HS-5 (cell line): ENCODE measurements around the gene DUOX2.
"Not testable (repeated sequence)": the region's sequence is repeated elsewhere in the genome, so short reads cannot be mapped to it uniquely, and the experiment has no call there.

Source experiments
- DNase-seq: peaks from one replicate; pipeline ENCODE4 v3.0.0-alpha.2; 2012; ENCODE audit warnings: low read depth

The DUOX2 gene

DNA sequence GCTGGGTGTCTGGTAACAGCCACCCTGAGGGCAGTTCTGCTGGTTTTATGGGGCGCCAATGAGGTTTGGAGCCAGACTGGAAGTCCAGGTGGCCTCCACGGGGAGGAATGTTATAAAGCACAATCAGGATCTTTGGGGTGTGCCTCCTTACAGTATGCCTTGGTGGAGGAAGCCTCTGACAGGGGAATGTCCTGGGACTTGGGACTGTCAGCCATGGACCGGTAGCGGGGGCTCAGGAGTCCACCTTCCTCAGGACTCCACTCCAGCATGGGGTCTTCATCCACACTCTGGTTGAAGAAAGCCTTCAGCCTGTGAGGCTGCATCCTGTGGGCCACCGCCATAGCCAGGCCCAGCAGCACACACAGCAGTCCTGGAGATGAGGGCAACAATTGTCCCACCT is 5.0 kb upstream of the DUOX2 start:
- DNase-seq = no peak

DNA sequence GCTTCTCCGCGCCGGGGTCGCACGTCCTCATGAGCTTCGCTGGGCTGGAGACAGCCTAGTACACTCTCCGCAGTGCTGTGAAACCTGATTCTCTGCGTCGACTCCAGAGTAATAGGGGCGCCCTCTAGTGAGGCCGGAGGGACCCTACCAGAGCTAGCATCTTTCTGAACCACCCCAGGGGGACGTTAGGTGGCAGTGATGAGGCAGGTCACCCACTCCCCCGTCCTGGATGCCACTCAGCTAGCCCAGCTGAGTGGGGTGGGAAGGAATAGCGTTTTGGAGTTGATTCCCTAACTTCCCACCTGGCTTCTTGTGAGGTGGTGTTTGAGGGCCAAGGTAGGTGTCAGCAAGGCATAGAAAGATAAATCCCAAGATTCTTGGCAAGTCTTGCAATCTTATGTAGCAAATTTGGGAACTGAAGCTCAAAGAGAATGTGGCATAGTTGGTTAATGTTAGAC is 4.2 kb upstream of the DUOX2 start:
- peak; percentile 31 for DNase-seq

DNA sequence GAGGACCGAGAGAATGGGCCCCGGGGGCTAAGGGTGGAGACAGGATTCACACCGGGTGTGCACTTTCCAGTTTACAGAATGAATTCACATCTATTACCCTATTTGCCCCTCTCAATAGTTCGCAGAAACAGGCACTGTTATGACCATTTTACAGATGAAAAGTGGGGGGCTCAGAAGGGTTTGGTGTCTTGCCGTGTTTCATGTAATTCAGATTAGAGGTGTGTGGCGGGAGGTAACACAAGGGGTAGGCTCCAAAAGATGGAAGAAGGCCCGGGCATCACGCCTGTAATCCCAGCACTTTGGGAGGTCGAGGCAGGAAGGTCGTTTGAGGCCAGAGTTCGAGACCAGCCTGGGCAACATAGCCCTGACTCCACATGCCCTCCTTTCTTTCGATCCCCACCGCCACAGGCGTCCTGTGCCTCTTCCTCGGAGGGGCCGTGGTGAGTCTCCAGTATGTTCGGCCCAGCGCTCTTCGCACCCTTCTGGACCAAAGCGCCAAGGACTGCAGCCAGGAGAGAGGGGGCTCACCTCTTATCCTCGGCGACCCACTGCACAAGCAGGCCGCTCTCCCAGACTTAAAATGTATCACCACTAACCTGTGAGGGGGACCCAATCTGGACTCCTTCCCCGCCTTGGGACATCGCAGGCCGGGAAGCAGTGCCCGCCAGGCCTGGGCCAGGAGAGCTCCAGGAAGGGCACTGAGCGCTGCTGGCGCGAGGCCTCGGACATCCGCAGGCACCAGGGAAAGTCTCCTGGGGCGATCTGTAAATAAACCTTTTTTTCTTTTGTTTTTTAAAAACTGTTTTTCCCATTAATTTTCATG is 3.5 kb upstream of the DUOX2 start:
- no peak for DNase-seq

DNA sequence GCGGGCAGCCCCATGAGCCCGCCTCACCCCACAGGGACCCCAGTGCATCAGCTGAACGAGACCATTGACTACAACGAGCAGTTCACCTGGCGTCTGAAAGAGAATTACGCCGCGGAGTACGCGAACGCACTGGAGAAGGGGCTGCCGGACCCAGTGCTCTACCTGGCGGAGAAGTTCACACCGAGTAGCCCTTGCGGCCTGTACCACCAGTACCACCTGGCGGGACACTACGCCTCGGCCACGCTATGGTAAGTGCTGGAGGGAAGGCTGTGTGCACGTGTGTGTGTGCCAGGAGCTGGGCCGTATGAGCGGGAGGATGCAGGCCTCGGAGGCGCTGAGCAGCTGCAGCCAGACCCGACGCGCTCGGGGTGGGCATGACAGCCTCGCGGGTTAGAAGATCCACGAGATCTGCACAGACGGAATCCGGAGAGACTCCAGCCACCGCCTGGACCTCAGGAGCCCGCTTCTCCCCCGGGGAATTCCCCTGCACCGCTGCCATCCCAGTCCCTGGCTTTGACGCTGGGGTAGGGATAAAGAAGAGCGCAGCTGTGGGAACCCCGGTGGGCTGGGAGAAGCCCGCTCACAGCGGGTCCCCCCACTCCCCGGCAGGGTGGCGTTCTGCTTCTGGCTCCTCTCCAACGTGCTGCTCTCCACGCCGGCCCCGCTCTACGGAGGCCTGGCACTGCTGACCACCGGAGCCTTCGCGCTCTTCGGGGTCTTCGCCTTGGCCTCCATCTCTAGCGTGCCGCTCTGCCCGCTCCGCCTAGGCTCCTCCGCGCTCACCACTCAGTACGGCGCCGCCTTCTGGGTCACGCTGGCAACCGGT is 2.7 kb upstream of the DUOX2 start:
- DNase-seq = no peak

DNA sequence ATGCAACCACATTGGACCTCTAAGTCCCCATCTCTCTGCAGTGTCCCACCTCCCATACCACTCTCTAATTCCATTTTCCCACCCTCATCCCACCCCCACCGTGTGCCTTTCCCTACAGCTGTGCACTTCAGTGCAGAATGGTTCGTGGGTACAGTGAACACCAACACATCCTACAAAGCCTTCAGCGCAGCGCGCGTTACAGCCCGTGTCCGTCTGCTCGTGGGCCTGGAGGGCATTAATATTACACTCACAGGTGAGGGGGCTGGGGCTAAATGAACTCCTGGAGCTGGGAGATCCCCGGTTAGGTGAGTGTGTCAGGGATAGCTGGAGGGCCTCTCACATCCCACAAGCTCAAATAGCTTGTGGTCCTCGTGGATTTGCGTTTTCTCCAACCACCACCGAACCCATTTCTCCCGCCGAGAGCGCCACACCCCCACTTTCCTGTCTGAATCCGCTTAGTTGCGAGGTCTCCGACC is 2.1 kb upstream of the DUOX2 start:
- no peak for DNase-seq

DNA sequence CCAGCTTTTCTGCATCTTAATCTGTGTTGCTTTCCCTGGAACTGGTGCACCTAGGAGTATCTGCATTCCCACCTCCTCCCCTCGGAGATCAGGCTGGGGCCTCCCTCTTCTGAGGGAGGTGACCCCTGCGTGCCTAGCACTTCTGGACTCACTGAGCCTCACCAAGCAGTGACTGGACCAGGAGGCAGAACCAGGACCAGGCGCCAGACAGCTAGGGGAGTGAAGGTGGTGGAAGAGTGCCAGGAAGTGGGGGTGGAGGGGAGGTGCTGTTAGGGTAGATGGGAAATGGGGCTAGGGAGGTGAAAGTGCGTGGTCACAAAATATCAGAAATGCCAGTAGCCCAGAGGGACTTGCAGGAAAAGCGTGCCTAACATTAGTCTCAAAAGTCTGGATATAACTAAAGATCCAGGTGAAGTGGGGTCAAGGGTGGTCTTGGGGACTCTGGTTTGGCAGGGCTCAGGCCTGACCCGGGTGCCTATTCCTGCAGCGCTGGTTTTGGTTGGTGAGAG is 1.4 kb upstream of the DUOX2 start:
- DNase-seq = no peak

DNA sequence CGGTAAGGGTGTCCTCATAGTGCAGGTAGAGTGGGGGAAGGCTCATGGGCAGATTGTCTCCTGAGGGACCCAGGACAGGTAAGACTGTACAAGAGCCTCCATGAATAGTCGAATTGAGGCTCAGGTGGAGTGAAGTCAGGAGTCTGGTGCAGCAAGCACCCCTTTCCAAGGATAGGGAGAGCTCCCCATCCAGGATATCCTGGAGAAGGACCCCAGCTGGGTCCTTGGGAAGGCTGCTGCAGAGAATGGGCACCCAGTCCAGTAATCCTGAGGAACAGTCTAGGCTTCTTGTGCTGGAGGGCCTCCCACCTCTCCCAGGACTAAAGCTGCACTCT is 746 bp upstream of the DUOX2 start:
- DNase-seq = no peak

DNA sequence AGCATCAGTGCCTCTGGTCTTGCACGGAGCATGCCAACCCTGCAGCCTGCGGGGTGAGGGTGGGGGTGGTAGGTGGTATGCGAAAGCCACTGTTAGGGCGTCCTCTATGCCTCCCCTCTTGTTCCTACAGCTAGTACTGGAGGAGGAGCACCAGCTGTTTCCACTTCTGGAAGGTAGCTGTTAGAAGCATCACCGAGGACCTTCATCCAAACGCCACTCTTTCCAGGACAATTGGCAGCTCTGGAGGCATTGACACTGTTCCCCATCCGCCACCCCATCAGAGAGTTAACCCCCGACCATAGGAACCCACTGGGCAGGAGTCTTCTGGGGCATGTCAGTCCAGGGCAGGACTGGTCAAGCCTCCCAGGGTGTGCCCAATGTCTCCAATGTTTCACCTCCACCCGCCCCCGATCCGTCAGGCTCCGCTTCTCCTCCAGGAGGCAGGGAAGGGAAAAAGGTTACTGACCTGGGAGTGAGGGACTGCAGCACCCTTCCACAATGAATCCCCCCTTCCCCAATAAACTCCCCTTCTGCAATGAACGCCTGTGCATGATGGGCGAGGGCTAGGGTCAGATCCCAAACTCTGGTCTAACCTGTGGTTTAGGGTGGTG is 487 bp downstream of the DUOX2 start:
- DNase-seq = no peak

DNA sequence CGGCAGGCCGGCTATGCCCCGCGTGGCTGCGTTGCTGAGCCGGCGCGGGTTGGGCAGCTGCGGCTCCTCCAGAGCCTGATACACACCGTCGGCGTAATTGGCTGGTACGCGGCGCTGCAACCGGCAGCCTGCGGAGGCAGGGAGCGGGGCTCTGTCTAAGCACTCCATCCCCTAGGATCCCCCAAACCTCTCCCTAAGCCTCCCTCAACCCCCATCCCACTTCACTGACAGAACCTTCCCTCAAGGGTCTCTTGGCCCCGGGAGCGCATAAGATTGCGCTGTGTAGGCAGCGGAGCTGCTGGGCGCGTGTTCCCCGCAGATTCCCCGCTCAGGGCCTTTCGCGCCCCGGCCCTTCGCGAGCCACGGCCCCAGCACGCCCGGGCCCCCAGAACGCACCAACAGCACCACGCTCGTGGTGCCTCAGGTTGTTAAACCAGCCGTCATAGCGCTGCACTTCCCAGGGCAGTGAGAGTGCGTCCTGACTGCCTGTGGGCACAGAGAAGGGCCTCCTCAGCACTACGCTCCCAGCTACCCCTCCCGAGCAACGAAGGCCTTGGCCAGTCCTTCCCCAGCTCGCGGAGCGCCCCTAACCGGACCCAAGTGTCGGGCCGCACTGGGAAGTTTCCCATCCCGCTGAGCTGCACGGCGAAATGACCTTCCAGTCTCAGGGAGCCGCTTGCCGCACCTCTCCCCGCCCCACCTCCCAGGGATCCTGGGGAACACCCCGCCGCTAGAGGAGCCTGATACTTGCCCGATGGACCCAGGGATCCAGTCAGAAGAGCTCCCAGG is 1.2 kb downstream of the DUOX2 start:
- no peak for DNase-seq

DNA sequence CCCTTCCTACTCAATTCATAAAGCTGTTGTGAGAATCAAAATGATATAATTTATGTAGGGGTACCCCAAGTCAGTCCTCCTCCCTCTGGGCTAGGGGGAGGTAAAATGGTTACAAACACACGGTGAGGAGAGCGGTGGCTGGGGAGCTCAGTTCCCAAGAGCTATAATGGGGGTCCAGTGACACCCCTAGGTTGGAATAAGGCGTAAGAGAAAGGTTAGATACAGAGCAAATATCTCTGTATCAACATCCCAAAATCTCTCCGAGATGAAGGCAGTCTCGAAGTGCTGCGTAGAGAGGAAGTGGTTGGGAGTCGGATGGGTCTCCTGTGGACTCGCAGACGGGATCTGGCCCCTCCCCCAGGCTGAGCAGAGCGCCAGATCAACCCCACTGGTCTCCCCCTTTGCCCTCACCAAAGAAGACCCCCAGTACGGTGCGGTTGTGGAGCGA is 1.8 kb downstream of the DUOX2 start:
- DNase-seq = no peak

DNA sequence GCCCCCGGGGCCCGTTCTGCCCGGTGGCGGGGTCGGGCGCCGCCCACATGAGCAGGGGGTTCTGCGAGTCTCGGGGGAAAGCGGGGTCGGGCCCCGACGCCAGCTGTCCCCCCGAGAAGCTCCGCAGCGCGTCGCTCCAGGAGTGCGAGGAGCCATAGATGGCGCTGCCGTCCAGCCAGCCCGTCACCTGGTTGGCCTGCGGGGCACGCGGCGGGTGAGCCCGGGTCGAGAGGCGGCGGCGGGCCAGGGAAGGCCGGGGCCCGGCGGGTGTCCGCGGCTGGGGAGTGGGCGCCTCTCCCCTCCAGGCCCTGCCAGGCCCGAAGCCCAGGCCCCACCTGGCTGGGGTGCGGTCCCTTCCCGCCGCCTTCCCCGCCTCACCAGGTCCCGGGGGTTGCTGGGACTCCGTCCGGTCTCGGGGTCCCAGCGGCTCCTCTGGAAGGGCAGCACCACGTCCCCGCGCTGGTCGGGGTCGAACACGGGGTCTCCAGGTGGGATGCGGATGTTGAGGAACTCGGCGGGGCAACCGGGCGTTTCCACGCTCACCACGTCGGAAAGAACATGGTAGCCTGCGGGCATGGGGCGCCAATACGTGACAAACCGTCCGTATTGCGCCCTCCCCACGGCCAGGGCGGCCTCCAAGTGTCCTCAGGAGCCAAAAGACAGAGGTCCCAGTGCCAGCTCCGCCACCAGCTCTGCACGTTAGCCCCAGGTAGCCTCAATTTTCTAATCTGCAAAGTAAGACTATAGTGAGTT is 2.4 kb downstream of the DUOX2 start:
- DNase-seq = no peak

DNA sequence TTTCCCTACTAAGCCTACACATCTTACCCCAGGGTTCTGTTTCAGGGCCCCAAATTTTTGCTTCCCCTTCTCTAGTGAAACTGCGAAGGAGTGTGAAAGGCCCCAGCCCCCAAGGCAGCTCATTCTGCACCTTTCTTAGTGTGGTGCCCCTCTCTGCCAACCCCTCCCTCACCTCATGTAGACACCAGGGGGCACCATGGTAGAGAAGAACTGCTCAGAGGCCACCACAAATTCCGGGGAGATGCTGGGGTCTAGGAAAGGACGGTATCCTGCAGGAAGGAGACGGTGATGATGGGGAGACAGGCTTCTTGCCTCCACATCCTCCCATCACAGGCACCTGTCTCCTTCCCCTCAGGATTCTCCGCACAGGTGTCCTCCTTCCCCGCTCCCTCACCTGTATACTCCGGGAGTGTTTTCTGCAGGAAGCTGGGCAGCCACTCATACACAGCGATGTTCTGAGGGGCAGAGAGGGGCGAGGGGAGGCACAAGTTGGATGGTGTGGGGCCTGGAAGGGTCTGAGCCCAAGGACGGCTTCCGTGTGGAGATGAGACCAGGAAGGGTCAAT is 3.6 kb downstream of the DUOX2 start:
- no peak for DNase-seq

DNA sequence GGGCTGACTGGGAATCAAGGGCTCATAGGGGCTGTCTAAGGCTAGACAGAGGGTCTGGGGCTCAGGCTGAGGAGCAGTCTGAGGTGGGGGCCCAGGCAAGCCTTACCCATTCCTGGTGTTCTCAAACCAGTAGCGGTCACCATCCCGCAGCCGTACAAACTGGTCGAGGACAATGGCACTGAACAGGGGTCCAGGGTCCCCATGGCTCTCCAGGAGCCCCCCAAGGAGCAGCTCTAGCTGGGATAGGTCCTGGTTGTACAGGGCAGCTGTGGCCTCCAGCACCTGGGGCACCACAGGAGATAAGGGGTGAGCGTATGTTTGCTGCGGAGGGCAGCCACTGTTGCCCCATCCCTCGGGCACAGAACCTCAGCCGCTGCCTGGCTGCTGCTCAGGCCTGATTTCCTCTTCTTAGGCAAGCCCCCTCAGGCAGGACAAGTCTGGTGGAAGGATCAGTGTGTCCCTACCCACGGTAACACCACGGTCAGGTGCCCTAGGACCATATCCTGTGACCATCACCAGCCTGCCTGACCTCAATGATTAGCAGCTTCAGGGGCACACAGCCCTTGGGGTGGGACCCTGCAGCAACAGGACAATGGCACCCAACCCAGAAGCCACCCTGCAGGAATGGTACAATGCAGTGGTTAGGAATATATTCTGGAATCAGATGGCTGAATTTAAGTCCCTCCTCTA is 5.9 kb downstream of the DUOX2 start:
- no peak for DNase-seq

DNA sequence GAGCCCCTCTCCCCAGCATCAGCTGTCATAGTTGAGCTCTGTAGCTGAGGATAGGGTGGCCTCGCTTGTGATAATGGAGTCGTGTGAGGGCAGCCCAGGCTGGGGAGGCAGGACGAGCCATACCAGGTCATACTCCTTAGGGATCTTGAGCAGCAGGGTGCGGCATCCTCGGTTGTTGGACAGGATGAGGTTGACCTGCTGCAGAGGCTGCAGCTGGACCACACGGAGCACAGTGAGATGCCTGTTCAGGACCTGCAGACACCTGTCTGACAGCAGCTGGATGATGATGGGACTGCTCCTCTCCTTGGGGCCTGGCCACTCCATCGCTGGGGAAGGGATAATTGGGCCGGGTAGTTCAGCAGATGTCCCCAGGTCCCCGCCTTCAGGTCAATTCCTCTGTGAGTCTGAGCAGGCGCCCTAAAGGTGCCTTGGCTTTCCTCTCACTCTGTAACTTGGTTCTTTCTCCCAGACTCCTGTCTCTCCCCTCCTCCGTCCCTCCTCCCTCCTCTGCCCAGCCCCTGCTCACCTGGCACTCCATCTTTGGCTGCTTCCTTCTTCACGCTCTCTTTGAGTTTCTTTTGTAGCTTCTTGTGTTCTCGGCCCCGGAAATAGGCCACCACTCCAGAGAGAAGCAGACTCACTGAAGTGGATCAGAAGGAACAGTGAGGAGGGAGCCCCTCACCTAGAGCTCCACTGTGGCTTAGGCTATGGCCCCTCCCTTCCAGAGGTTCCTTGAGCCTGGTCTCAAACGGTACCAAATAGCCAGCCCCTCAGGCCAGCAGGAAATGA is 7.8 kb downstream of the DUOX2 start:
- DNase-seq = no peak

DNA sequence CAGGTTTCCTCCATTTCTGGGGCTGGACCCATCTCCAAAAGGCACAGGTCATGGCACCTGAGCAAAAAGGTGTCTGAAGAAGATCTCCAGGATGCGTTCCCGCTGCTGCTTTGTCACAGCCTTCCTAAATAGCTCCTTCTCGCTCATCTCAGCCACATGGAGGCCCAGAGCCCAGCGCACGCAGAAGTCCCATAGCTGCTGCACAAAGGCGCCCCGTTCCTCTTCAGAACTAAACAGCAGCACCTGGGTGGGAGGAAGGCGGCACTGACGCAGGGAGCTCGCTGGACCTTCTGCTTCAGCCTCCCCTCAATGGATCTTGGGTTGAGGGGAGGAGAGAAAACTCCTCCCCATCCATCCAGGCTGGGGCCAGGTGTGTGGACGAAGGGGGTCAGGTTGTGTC is 8.4 kb downstream of the DUOX2 start:
- DNase-seq = no peak

DNA sequence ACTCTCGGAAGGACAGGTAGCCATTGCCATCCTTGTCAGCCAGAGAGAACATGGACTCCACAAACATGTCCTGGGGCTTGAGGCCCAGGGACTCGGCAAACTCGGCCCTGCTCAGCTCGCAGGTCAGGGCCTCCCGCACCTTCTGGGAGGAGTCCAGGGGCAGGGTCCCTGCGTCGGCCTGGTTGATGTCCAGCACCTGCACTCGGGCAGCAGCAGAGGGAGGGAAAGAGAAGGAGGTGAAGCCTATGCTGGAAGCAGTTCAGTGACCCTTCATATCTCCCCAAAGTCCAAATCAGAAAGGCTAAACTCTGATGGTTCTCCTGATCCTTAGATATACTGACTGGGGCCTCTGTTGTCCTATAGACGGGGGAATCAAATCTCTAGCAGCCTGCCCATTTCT is 9.8 kb downstream of the DUOX2 start:
- DNase-seq = not testable (repeated sequence)

DNA sequence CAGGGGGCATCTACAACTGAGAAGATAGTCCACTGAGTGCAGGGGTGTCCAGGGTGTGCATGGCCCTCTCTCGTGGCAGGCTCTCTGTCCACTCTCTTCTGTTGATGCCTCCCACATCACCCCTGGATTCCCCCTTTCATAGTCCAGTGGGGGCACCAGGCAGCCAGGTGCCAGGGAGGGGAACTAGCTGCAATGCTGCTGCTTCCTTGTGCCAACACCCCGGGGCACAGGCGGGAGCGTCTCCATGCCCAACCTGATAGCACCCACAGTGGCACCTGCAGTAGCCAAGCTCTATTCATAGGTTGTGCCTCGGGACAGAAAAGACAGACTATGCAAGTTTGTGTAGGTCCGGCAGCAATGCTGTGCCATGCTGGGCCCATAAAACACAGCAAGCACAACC is 11.7 kb downstream of the DUOX2 start:
- DNase-seq = no peak

DNA sequence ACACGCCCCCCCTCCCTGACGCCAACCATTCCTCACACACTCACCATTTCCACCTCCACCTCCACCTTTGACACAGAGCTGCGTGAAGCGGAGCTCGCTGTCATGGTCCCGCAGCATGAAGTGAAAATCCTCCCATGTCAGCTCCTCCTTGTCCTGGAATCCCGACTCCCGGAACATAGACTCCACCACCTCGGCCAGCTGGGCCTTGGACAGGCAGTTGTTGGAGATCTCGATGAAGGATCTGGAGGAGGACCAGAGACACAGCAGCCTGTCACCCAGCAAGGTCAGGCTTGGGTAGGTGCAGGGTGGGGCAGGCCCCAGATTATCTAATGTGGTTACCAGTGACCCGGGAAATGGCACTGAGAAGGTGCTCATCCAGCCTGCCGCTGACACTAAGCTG is 12.2 kb downstream of the DUOX2 start:
- no peak for DNase-seq

DNA sequence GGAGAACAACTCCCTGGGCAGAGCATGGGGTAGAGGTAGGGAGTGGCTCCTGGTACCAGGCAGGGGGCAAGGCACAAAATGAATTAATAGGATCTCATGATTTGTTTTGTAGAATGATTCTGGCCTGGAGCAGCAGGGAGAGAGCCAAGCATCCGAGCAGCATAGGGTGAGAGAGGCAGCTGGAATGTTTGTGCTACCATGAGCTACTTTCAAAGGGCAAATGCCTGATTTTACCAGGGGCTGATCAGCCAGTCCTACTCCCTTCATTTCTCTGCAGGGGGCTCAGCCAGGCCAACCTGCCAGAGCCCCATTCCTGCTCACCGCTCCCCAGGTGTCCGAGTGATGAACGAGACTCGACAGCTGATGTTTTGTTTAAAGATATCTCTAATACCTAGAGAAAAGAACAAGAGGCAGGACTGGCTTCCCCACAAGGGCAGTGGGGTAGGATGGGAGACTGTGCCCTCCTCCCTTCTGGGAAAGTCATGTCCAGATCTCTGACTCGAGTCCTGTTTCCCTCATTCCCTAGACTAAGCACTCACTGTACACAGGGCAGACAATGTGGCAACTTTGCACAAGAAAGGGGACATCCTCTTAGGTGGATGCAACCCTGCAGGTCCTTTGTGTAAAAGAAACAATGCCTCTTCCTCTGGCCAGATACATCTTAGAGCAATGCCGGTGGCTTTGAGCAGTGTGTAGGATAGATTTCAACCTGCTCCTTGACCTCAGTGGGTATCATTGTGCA is 12.9 kb downstream of the DUOX2 start:
- DNase-seq = no peak
